CD4-positive, alpha-beta T cell treated with Interferon gamma for 1 hour (primary cell): ENCODE measurements around the gene ADAD1.

Experiments
- DNase-seq: peaks from one replicate; pipeline ENCODE4 v3.0.0-alpha.2; 2020

The ADAD1 gene

DNA sequence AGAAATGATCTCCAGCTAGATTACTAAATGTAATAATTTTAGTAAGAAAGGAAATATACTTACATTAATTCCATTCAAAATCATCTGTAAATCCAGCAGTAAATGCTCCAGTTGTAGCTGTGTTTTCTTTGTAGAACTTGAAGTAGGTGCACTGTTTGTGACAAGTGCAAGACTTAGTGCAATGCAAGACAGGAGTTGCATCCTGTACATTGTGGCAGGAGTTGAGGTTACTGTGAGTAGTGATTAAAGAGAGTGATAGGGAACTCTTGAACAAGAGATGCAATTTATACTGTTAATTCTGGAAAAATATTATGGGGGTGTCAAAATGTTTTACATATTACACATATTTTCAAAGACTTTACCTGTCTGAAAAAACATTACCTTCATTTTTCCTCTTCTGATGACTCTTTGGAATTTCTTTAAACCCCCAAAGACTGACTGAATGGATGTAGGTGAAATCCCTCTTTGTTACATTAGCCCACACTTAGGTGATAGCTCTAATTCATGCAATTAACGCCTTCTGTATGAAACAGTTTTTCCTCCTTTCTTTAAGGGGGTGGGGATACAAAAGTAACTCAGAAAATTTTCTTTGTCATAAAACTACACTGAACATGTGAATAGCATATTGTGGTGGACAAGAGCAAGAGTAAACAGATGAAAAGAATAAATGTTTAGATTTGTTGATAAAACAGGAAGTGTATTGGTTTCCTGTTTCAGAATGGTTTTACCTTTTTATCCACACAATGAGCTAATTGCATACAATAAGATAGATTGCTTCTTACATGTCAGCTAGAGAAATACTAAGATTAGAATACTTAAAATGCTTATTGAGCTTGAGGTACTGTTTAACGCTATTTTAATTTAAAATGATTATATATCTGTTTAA, 77.7 kb downstream of the ADAD1 start, which contains the start of gene IL2:
IL2 (minus strand) TSS at position 495 of the 886 bp plus-strand sequence; CDS start at position 210, 285 bp downstream.
- no peak for DNase-seq

DNA sequence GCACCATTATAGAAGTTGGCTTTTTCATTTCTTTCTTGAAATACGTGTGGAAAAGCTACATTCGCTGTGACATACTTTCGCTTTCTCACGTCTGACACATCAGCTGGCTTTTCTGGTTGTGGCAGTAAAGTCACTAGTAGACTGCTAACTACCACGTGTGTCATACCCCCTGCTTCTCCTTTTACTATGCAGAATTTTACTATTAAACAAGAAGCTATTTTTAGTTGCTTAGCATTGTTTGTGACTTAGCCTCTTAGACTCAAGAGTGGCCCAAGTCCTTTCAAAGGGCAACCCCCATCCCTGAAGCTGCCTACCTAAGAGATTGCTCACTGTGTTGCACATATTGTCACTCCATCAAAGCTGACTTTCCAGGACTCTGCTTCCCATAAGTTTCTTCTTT, 79.8 kb downstream of the ADAD1 start:
- DNase-seq, result peak; percentile 3

GRCh38 chr4:122469457-122469856, 90.6 kb downstream of the ADAD1 start:
- no peak for DNase-seq

DNA sequence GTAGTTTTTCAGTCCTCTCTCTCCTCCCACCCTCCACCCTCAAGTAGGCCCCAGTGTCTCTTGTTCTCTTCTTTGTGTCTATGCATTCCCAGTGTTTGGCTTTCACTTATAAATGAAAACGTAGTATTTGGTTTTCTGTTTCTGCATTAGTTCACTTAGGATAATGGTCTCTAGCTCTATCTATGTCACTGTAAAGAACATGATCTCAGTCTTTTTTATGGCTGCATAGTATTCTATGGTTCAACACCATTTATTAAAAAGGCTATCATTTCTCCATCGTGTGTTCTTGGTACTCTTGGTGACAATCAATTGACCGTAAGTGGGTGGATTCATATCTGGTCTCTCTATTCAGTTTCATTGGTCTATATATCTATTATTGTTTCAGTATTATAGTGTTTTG, 96.4 kb downstream of the ADAD1 start:
- no peak for DNase-seq

- no peak for DNase-seq
These were observed 97.3 kb downstream of the ADAD1 start for GRCh38 chr4:122476126-122476525.

DNA sequence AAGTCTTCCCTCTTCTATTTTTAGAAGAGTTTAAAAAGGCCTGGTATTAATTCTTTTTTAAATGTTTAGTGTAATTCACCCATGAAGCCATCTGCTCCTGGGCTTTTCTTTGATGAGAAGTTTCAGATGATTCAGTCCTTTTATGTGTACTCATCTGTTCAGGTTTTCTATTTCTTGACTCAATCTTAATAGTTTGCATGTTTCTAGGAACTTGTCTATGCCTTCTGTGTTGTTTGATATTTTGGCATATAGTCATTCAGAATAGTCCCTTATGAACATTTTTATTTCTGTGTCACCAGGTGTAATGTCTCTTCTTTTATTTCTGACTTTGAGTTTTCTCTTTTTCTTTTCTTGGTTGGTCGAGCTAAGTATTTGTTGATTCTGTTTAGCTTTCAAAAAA, 97.9 kb downstream of the ADAD1 start:
- no peak for DNase-seq
